HG03139 (cell line): Measurements from ENCODE around the gene PRR7.
"Not testable (repeated sequence)": the region's sequence is repeated elsewhere in the genome, so short reads cannot be mapped to it uniquely, and the experiment has no call there.

ENCODE experiments used
- ATAC-seq: cut with Tn5 transposase; IDR thresholded peaks from one replicate; pipeline ENCODE4 v1.9.1; 2021; ENCODE audit not compliant: unreplicated experiment

The PRR7 gene

DNA sequence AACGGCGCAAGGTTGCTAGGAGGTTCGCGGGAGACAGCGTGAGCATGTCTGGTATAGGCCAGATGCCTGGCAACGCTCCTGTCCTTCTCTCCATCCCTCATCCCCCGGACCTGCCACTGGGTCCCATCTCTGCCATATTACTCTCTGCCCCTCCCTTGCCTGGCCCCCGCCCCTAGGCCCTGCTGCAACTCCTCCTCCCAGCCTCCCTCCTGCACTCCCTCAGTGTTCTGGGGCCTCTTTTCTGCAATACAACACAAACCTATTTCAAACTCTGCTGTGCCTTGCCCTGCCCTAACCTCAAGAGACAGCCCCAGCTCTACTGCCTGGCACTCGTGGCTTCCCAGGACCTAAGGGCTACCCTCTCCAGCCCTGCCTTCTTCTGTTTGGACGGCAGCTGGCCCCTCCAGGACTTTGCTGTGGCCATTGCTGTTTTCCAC lies 35.8 kb downstream of the PRR7 start:
- no peak for ATAC-seq

GRCh38 chr5:177483042-177483441 lies 36.4 kb downstream of the PRR7 start:
- ATAC-seq = no peak

DNA sequence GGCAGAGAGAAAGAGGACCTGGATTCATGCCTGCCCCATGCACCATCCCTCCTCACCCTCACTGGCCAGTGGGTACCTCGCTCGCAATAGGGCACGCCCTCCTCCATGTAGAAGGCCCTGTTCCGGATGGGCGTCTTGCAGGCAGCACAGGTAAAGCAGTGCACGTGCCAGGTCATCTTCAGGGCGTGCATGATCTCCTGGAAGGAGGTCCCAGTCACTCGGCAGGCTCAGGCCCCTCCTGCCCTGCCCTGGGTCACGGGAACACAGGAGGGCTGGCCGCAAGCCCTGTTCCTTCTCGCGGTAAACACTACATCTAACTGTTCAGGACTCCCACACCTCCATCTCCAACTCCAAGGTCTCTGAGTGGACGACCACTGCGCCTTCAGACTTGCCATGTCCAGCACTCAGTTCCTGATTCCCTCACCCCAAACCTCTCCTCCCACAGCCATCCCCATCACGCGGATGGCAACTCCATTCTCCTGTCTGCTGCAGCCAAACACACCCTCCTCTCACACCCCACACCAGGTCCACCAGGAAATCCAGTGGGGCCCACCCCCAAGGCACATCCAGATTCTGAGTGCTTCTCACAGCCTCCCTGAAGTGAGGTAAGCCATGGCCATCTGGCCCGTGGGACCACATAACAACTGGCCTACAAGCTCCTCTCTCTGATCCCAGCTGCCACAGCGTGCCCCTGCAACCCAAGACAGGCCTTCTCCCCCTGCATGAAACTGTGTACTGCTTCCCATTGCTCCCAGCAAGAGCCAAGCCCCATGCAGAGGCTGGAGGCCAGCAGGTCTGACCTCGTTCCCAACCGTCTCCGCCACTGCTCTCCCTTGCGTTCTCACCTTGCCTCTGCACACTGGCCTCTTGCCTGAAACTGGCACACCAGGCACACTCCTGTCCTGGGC lies 37.6 kb downstream of the PRR7 start:
- no peak for ATAC-seq

GRCh38 chr5:177484902-177485549 lies 38.4 kb downstream of the PRR7 start:
- no peak for ATAC-seq

DNA sequence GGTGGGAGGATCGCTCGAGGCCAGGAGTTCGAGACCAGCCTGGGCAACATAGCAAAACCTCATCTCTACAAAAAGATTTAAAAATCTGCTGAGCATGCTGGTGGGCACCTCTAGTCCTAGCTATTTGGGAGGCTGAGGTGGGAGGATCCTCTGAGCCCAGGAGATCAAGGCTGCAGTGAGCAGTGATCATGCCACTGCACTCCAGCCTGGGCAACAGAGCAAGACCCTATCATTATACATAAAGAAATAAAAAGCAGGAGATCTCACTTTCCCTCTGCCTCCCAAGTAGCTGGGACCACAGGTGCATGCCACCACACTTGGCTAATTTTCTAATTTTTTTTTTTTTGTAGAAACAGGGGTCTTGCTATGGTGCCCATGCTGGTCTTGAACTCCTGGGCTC lies 39.1 kb downstream of the PRR7 start:
- ATAC-seq = not testable (repeated sequence)

DNA sequence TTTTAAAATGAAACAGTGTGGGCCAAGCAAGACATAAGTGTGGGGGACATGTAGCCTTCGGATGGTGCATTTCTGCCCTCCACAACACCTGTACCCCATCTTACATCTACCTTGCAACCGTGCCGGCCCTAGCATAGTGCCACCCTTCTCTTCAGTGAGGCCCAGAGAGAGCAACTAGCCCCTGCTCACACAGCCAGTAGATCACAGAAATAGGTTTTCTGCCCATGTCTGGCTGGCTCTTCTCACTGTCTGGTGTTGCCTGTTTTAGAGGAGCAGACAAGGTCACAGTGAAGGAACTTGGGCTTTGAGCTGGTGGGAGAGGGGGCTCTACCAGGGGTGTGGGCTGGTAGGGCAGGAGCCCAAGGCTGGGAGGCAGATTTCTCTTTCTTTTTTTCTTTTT lies 39.6 kb downstream of the PRR7 start:
- ATAC-seq = no peak

DNA sequence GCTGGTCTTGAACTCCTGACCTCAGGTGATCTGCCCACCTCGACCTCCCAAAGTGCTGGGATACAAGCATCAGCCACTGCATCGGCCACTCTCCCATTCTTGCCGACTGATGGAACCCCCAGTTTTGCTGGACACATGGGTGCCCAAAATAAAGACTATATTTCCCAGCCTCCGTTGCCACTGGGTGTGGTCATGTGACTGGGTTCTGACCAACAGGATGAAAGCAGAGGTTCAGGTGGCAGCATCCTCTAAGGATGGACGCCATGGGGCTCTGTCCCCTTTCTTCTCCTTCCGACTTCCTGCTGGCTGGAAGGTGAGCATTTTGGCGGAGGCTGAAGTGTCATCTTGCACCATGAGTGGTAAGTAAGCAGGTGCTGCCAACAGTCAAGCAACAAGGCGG lies 40.5 kb downstream of the PRR7 start:
- ATAC-seq = no peak

DNA sequence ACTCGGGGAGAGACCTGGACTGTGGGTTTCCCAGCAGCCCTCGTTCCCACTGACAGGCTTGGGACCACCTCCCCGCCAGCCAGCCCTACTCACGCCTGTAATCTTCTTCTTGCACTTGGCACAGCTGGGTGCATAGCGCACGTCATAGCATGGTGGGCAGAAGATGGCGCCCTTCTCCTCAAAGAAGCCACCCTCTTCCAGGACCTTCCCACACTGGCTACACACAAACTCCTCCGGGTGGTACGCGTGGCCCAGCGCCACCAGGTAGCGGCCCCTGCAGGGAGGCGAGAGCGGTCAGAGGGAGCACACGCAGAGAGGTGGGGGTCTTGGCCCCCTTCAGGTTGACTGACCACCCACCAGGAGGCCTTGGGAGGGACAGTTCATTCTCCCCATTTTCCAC lies 41.4 kb downstream of the PRR7 start:
- no peak for ATAC-seq

- ATAC-seq = no peak
Measured at GRCh38 chr5:177489119-177489716, 42.6 kb downstream of the PRR7 start.

DNA sequence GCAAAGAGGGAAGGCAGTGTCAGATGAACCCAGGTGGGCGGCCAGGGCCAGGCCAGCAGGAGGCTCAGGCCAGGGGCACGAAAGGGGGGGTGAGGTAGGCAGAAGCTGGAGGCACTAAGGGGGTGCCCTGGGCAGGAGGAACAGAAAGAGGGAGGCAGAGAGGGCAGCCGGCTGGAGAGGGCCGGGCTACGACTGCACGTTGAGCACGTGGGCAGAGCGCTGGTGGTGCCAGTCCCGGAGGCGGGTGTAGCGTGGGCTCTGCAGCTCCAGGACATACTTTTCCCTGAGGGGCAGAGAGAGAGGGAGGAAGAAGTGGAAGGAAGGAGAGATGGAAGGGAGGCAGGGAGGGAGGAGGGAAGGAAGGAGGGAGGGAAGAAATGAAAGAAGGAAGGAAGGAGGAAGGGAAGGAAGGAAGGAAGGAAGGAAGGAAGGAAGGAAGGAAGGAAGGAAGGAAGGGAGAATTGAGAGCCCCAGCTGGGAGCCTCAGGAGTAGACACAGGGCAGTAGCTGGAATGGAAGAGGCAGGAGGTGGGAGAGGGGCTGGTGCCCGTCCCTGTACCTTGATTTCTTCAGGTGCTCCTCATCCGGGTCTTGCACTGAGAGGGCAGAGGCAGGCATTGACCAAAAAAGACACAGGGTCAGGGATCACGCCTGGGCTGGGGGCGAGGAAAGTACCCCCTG lies 43.8 kb downstream of the PRR7 start:
- ATAC-seq = no peak

DNA sequence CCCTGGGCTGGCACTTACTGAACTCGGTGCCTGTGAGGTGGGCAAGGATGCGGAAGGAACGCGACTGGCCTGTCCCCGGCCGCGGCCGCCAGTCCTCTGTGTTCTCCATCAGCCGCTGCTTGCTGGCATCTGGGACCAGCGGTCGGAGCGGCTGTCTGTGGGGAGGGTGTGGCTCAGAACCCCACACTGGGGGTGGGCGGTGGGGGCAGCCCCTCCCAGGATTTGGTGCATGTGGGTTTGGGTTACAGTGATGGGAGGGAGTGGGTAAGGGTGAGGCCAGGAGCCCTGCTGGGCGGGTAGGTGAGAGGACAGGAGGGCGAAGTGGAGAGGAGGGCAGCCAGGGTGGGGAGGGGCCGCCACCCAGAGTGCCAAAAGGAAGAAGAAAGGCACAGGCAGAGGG lies 44.4 kb downstream of the PRR7 start:
- no peak for ATAC-seq

DNA sequence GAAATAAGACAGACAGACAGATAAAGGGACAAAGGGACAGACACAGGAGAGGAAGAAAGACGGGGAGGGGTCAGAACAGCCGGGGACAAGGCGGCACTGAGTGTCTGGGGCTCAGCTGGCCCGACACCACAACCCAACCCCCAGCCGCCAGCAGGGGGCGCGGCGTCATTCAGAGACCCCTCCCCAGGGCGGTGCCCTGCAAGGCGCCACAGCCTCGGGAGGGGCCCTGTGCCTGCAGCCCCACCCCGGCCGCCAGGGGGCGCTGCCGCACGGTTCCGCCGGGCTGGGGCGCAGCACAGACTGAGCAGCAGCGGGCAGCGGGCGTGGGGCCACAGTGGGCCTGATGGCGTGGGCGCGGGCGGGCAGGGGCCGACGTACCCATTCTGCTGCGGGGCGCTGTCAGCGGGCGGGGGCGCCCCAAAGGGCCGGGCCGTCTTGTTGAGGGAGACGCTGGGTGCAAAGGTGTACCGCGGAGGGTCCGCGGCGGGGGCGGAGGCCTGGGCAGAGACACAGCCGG lies 44.9 kb downstream of the PRR7 start:
- ATAC-seq = no peak

DNA sequence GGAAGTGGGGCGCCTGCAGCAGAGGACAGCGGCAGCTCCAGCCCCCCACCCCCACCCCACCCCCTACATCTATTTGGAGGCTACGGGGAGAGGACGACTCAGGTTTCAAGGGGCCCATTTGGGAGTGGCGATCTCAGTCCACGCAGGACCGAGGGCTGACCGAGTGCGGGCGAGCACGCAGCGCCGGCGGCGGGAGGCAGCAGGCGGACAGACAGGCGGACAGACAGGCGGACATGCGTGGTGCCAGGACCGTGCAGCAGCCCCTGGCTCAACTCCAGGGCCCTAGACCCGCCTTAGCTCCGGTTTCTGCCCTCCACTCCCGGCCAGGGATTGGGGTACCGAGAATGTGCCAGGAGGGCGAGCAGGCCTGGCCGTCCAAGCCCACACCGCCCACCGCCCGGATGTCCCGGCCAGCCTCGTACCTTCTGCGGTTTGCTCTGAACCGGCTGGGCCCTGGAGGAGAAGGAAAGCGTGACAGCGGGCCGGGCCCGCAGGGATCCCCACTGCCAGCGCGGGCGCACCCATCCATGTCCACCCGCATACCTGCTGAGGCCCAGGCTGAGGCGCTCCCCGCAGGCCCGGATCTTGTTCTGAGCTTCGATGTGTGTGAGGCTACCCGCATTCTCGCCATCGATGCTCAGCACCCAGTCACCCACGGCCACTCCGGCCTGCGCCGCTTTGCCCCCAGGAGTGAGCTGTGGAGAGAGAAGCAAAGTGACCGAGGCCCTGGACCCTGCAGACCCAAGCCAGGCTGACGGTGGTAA lies 45.6 kb downstream of the PRR7 start:
- ATAC-seq = no peak

DNA sequence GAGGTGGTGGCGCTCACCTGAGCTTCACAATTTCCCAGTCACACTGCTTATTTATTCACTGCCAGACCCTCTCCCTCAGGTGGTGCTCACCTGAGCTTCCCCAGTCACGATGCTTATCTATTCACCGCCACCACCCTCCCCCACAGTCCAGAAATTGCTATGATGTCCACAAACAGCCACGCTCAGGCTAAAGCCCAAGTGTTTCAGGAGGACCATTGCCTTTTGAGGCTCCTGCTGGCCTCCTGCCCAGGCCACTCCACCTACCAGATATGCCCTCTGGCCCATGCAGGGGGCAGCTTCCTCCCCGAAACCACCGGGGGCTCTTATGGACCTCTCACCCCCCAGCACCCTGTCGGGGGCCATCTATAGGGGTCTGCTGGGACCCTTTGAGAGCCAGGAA lies 46.2 kb downstream of the PRR7 start:
- ATAC-seq = no peak

GRCh38 chr5:177493795-177494345 lies 47.3 kb downstream of the PRR7 start:
- ATAC-seq = no peak

GRCh38 chr5:177494346-177495195 lies 48.0 kb downstream of the PRR7 start:
- ATAC-seq = no peak

- ATAC-seq = no peak
Measured at GRCh38 chr5:177495243-177496060, 48.8 kb downstream of the PRR7 start.

GRCh38 chr5:177496070-177496726 lies 49.6 kb downstream of the PRR7 start:
- no peak for ATAC-seq
